ENCODE data around the gene SIK3.
"Not testable (repeated sequence)": the region's sequence is repeated elsewhere in the genome, so short reads cannot be mapped to it uniquely, and the experiment has no call there.

SIK3 gene

DNA sequence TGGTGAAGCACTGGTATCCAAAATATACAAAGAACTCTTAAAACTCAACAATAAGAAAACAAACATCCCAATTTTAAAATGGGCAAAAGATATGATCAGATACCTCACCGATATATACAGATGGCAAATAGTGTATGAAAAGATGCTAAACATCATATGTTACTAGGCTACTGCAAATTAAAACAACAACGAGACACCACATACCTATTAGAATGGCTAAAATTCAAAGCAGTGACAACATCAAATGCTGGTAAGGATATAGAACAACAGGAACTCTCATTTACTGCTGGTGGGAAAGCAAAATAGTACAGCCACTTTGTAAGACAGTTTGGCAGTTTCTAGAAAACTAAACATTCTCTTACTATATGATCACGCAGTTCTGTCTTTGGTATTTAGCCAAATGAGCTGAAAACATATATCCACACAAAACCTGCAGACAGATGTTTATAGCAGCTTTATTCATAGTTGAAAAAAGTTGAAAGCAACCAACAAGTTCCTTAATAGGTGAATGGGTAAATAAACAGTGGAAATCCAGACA, 38.5 kb downstream of the SIK3 start:
- no peak for TF ChIP-seq CTCF (IDR thresholded peaks at IDR 0.05; ENCODE audit: extremely low read depth, missing control alignments)
- DNase-seq (ENCODE audit: low spot score): no peak

- TF ChIP-seq CTCF (IDR thresholded peaks at IDR 0.05; ENCODE audit: extremely low read depth, missing control alignments): no peak
- DNase-seq (ENCODE audit: low spot score): no peak
Observed at GRCh38 chr11:117058761-117059261, 39.4 kb downstream of the SIK3 start.

DNA sequence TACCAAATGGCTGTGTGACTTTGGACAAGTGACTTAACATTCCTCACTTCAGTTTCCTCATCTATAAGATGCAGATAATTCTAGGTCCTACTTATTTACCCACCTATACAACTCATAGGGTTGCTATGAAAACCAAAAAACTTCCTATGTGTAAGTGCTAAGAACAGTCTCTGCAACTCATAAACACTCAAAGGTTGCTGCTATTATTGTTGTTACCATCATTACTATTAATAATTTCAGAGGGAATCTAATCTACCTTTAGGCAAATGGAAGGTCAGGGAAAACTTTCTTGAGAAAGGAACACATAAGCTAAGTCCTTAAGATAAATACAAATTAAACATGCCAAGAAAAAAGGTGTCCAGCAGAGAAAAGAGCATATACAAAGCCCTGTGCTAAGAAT, 40.5 kb downstream of the SIK3 start:
- TF ChIP-seq CTCF (IDR thresholded peaks at IDR 0.05; ENCODE audit: extremely low read depth, missing control alignments): no peak
- no peak for DNase-seq (ENCODE audit: low spot score)

- TF ChIP-seq CTCF (IDR thresholded peaks at IDR 0.05; ENCODE audit: extremely low read depth, missing control alignments): no peak
- no peak for DNase-seq (ENCODE audit: low spot score)
Observed at GRCh38 chr11:117057317-117057716, 40.9 kb downstream of the SIK3 start.

GRCh38 chr11:117055469-117055868, 42.8 kb downstream of the SIK3 start:
- DNase-seq (ENCODE audit: low spot score): no peak
- no peak for TF ChIP-seq CTCF (IDR thresholded peaks at IDR 0.05; ENCODE audit: extremely low read depth, missing control alignments)

DNA sequence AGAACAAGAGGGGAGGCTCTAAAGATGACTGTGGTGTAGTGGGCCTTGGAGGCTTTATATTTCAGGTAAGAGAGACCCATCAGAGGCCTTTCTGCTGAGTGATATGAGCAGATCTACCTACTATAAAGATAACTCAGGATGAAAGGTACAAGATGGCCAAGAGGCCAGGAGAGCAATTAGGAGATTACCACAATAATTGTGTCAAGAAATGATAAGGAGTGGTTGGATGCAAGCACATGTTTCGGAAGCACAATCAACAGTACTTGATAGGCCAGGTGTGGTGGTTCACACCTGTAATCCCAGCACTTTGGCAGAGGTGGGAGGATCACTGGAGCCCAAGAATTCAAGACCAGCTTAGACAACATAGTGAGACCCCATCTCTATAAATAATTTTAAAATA, 43.8 kb downstream of the SIK3 start:
- no peak for TF ChIP-seq CTCF (IDR thresholded peaks at IDR 0.05; ENCODE audit: extremely low read depth, missing control alignments)
- DNase-seq (ENCODE audit: low spot score): no peak

- DNase-seq (ENCODE audit: low spot score): no peak
- TF ChIP-seq CTCF (IDR thresholded peaks at IDR 0.05; ENCODE audit: extremely low read depth, missing control alignments): no peak
Observed at GRCh38 chr11:117052196-117053149, 45.8 kb downstream of the SIK3 start.

DNA sequence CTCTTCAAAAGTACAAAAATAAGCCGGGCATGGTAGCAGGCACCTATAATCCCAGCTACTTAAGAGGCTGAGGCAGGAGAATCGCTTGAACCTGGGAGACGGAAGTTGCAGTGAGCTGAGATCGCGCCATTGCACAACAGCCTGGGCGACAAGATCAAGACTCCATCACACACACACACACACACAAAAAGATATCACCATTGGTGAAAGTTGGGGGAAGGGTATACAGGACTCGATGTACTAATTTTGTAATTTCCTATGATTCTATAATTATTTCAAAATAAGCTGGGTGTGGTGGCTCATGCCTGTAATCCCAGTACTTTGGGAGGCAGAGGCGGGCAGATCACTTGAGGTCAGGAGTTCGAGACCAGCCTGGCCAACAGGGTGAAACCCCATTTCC, 48.1 kb downstream of the SIK3 start:
- not testable (repeated sequence) for DNase-seq (ENCODE audit: low spot score)

GRCh38 chr11:117046627-117047026, 51.6 kb downstream of the SIK3 start:
- DNase-seq (ENCODE audit: low spot score): not testable (repeated sequence)

Data from GM20000 (cell line).